Astrocyte (in vitro differentiated cells and primary cell): ENCODE data around the gene CDH13. TPM values are rescaled to one million over a fixed set of nuclear protein-coding genes. Genes with fewer than 3 reads are reported as not detected.

Source experiments
- DNase-seq: peaks from one replicate; pipeline ENCODE4 v3.0.0-alpha.2; 2010; ENCODE audit warnings: low read depth
- FAIRE-seq: peaks from 2 replicates; lab custom pipeline; 2011; peaks lifted over from hg19 to GRCh38; lab: Jason Lieb, UNC
- H2AFZ ChIP-seq: 2 replicates; pipeline ENCODE4 v1.6.0; 2012; ENCODE audit warnings: low read depth, low read length, inconsistent platforms
- H3K27ac ChIP-seq: 2 replicates; pipeline ENCODE4 v1.5.1; 2011; ENCODE audit warnings: low read depth, low read length, inconsistent platforms
- H3K27me3 ChIP-seq: 2 replicates; pipeline ENCODE4 v1.6.0; 2011; ENCODE audit warnings: low read length, inconsistent platforms; ENCODE audit not compliant: insufficient read depth
- H3K36me3 ChIP-seq: 2 replicates; pipeline ENCODE4 v1.5.1; 2011; ENCODE audit warnings: low read length, inconsistent platforms; ENCODE audit not compliant: insufficient read depth
- H3K4me1 ChIP-seq: 2 replicates; pipeline ENCODE4 v1.5.1; 2011; ENCODE audit warnings: low read length, inconsistent platforms; ENCODE audit not compliant: insufficient read depth
- H3K4me2 ChIP-seq: 2 replicates; pipeline ENCODE4 v1.6.0; 2012; ENCODE audit warnings: low read length, inconsistent platforms
- H3K4me3 ChIP-seq: 2 replicates; pipeline ENCODE4 v1.5.1; 2011; ENCODE audit warnings: low read depth, mild to moderate bottlenecking, low read length, inconsistent platforms; ENCODE audit not compliant: insufficient read depth
- H3K79me2 ChIP-seq: 2 replicates; pipeline ENCODE4 v1.6.0; 2012; ENCODE audit warnings: mild to moderate bottlenecking, low read length, inconsistent platforms; ENCODE audit not compliant: insufficient read depth
- H3K9ac ChIP-seq: 2 replicates; pipeline ENCODE4 v1.6.0; 2012; ENCODE audit warnings: mild to moderate bottlenecking, low read length, inconsistent platforms
- H3K9me3 ChIP-seq: 2 replicates; pipeline ENCODE4 v1.5.1; 2012; ENCODE audit warnings: low read depth, mild to moderate bottlenecking, low read length, inconsistent platforms; ENCODE audit not compliant: insufficient read depth
- H4K20me1 ChIP-seq: 2 replicates; pipeline ENCODE4 v1.6.0; 2012; ENCODE audit warnings: low read length, inconsistent platforms; ENCODE audit not compliant: insufficient read depth
- H3K27ac Mint-ChIP-seq: one replicate; pipeline ENCODE4 v1.8.0; 2021; ENCODE audit warnings: mild to moderate bottlenecking, mixed read lengths; ENCODE audit not compliant: unreplicated experiment
- H3K27me3 Mint-ChIP-seq: one replicate; pipeline ENCODE4 v1.8.0; 2021; ENCODE audit warnings: low read depth, mixed read lengths; ENCODE audit not compliant: unreplicated experiment
- H3K36me3 Mint-ChIP-seq: one replicate; pipeline ENCODE4 v1.8.0; 2021; ENCODE audit warnings: low read depth, mixed read lengths; ENCODE audit not compliant: unreplicated experiment
- H3K4me1 Mint-ChIP-seq: one replicate; pipeline ENCODE4 v1.8.0; 2021; ENCODE audit warnings: low read depth, mixed read lengths; ENCODE audit not compliant: unreplicated experiment
- H3K4me3 Mint-ChIP-seq: one replicate; pipeline ENCODE4 v1.8.0; 2021; ENCODE audit warnings: mild to moderate bottlenecking, moderate library complexity, mixed read lengths; ENCODE audit not compliant: unreplicated experiment
- H3K9me3 Mint-ChIP-seq: one replicate; pipeline ENCODE4 v1.8.0; 2021; ENCODE audit warnings: mild to moderate bottlenecking, mixed read lengths; ENCODE audit not compliant: unreplicated experiment
- EZH2 ChIP-seq: IDR thresholded peaks from 2 replicates; pipeline ENCODE4 v1.6.1; 2012; ENCODE audit warnings: mild to moderate bottlenecking, low read length, inconsistent platforms; ENCODE audit not compliant: insufficient read depth
- total RNA-seq: library from RNA; stranded (reverse); gene quantifications from 2 replicates; pipeline ENCODE4 v1.2.1, GENCODE V29; 2021
- TF ChIP-seq, protein P1 (sequence below): IDR thresholded peaks from 2 replicates; pipeline ENCODE4 v1.5.1; 2011; ENCODE audit warnings: low read depth, mild to moderate bottlenecking, inconsistent platforms, low read length, moderate library complexity; ENCODE audit not compliant: insufficient read depth

Gene CDH13
- total RNA-seq, 1 donor from 2014 or later, result 41.7 TPM

DNA sequence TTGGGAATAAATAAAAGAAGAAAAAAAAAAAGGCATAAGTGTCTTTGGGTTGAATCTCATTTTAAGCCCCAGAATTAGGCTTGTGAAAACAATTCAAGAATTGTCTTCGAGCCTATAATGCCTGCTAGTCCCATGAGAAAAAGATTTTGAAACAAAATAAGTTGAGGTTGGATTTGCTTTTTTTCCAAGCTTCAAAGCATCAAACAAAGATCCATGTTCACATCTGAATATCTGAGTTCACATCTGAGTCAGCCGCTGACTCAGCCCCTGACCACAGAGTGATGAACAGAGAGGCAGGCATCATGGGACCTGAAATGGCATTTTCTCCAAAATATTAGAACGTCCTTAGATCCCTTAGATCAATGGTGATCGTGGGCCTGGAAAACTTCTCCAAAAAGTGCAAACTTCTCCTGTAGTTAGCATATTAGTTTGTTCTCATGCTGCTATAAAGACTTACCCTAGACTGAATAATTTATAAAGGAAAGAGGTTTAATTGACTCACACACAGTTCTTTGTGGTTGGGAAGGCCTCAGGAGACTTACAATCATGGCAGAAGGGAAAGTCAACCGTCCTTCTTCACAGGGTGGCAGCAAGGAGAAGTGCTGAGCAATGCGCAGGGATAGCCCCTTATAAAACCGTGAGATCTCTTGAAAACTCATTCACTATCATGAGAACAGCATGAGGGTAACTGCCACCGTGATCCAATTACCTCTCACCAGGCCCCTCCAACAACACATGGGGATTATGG is 886.4 kb downstream of the CDH13 start:
- peaks cover 10% of the 10 kb centered on the region for H3K4me1 ChIP-seq
- H3K9ac ChIP-seq, result peak overlapping the region; percentile 55
- peak overlapping the region; percentile 26 for H3K4me2 ChIP-seq
- no peaks in the 10 kb centered on the region for H3K79me2 ChIP-seq
- DNase-seq, result peak; percentile 85
- no peak overlapping the region for H3K4me3 Mint-ChIP-seq
- no peak overlapping the region for H3K4me3 ChIP-seq
- TF ChIP-seq, protein P1, sequence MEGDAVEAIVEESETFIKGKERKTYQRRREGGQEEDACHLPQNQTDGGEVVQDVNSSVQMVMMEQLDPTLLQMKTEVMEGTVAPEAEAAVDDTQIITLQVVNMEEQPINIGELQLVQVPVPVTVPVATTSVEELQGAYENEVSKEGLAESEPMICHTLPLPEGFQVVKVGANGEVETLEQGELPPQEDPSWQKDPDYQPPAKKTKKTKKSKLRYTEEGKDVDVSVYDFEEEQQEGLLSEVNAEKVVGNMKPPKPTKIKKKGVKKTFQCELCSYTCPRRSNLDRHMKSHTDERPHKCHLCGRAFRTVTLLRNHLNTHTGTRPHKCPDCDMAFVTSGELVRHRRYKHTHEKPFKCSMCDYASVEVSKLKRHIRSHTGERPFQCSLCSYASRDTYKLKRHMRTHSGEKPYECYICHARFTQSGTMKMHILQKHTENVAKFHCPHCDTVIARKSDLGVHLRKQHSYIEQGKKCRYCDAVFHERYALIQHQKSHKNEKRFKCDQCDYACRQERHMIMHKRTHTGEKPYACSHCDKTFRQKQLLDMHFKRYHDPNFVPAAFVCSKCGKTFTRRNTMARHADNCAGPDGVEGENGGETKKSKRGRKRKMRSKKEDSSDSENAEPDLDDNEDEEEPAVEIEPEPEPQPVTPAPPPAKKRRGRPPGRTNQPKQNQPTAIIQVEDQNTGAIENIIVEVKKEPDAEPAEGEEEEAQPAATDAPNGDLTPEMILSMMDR, result no peak
- TF ChIP-seq EZH2, result no peak
- peaks cover 8% of the 10 kb centered on the region for H3K27me3 Mint-ChIP-seq
- no peaks in the 10 kb centered on the region for H4K20me1 ChIP-seq
- no peaks in the 10 kb centered on the region for H3K9me3 ChIP-seq
- H3K27ac Mint-ChIP-seq, result peak overlapping the region; percentile 94
- H3K36me3 ChIP-seq, result no peaks in the 10 kb centered on the region
- H3K4me1 Mint-ChIP-seq, result peaks cover 10% of the 10 kb centered on the region
- H3K9me3 Mint-ChIP-seq, result peaks cover 4% of the 10 kb centered on the region
- H3K27me3 ChIP-seq, result no peaks in the 10 kb centered on the region
- peak overlapping the region; percentile 81 for H3K27ac ChIP-seq
- peak; percentile 81 for FAIRE-seq
- no peaks in the 10 kb centered on the region for H3K36me3 Mint-ChIP-seq
- no peak overlapping the region for H2AFZ ChIP-seq

DNA sequence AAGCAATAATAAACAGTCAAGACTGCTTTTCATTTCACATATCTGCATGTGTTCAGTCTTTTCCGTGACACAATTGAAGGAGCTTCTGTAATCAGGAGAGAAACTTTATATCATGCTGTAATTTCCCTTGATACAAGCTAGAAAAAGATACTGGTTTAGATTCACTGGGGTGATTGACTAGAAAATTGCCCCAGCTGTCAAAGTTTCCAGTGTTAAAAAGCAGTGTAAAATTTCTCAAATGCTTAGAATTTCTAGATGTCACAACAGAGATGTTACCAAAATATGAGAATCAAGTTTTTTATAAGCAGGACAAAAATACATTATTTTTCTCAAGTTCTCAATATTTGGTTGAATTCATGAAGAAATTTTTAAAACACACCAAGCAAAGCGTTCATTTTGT is 888.6 kb downstream of the CDH13 start:
- H3K4me2 ChIP-seq, result no peak overlapping the region
- no peaks in the 10 kb centered on the region for H3K27me3 ChIP-seq
- no peak overlapping the region for H3K4me3 ChIP-seq
- H3K27ac ChIP-seq, result no peak overlapping the region
- peaks cover 10% of the 10 kb centered on the region for H3K4me1 ChIP-seq
- no peak overlapping the region for H2AFZ ChIP-seq
- TF ChIP-seq, protein P1, result no peak
- no peak for TF ChIP-seq EZH2
- no peaks in the 10 kb centered on the region for H4K20me1 ChIP-seq
- no peaks in the 10 kb centered on the region for H3K9me3 ChIP-seq
- no peak overlapping the region for H3K9ac ChIP-seq
- FAIRE-seq (no peak), DNase-seq (no peak)
- no peaks in the 10 kb centered on the region for H3K36me3 Mint-ChIP-seq
- H3K27ac Mint-ChIP-seq, result no peak overlapping the region
- H3K36me3 ChIP-seq, result no peaks in the 10 kb centered on the region
- peaks cover 1% of the 10 kb centered on the region for H3K27me3 Mint-ChIP-seq
- no peaks in the 10 kb centered on the region for H3K79me2 ChIP-seq
- H3K4me1 Mint-ChIP-seq, result peaks cover 10% of the 10 kb centered on the region
- H3K9me3 Mint-ChIP-seq, result peaks cover 4% of the 10 kb centered on the region
- H3K4me3 Mint-ChIP-seq, result no peak overlapping the region

DNA sequence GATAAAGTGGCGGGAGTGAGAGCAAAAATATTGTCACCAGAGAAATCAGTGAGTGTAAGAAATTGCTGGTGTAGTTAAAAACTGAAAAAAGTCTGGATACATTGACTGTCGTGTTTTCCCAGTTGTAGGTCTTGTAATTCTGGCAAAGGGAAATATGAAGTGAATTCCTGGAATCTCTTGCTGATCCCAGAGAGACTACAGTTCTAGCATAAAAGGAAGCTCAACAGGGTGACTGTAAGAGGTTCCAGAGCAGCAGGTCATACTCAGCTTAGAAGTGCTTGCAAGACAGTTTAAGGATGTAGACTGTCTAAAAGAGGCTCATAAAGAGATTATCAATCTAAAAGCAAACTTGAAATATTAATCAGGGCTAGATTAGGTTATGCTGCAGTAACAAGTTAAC is 890.2 kb downstream of the CDH13 start:
- no peak overlapping the region for H3K27ac Mint-ChIP-seq
- TF ChIP-seq, protein P1, result no peak
- no peak for TF ChIP-seq EZH2
- H3K4me1 Mint-ChIP-seq, result peaks cover 10% of the 10 kb centered on the region
- H3K4me2 ChIP-seq, result no peak overlapping the region
- no peak overlapping the region for H2AFZ ChIP-seq
- no peak for FAIRE-seq
- H3K27me3 ChIP-seq, result no peaks in the 10 kb centered on the region
- peaks cover 10% of the 10 kb centered on the region for H3K4me1 ChIP-seq
- peaks cover 2% of the 10 kb centered on the region for H3K27me3 Mint-ChIP-seq
- no peaks in the 10 kb centered on the region for H4K20me1 ChIP-seq
- H3K9me3 Mint-ChIP-seq, result peaks cover 4% of the 10 kb centered on the region
- no peak overlapping the region for H3K27ac ChIP-seq
- no peaks in the 10 kb centered on the region for H3K79me2 ChIP-seq
- no peaks in the 10 kb centered on the region for H3K36me3 ChIP-seq
- H3K9ac ChIP-seq, result no peak overlapping the region
- no peaks in the 10 kb centered on the region for H3K36me3 Mint-ChIP-seq
- no peak overlapping the region for H3K4me3 ChIP-seq
- no peaks in the 10 kb centered on the region for H3K9me3 ChIP-seq
- DNase-seq, result no peak
- no peak overlapping the region for H3K4me3 Mint-ChIP-seq
